T-cell (primary cell): ENCODE data around the gene RTN4RL1. TPM values are rescaled to one million over a fixed set of nuclear protein-coding genes. Genes with fewer than 3 reads are reported as not detected.

Source experiments
- ATAC-seq, 4 experiments: fragments of 200-7000 bp in 3 of 4; fragments of 150-1000 bp in 1 of 4; cut with Tn5 transposase; replicated peaks in 1 of 4; 1 replicate in 3 of 4; 2 replicates in 1 of 4; pipeline ENCODE4 v1.10.0; 2021; ENCODE audit warnings: moderate library complexity in 3 of 4, mild to moderate bottlenecking in 2 of 4, moderate number of reproducible peaks in 1 of 4
- CTCF ChIA-PET, 2 donors: fragments of 300-600 bp; sonication (Branson Sonifier 250); formaldehyde crosslinking; loops; one replicate each; lab custom pipeline; 2022; ENCODE audit warnings: antibody characterized with exemption in 2 of 2; lab: Charles Lee
- POLR2A ChIA-PET, 2 donors: fragments of 300-600 bp; sonication (Branson Sonifier 250); formaldehyde crosslinking; loops; one replicate each; lab custom pipeline; 2022; ENCODE audit warnings: antibody characterized with exemption in 2 of 2; lab: Charles Lee
- DNase-seq, 35 experiments: peaks; one replicate each; pipeline versions ENCODE4 v3.0.0 to v3.0.0-alpha.2; 2013 to 2023
- H3K27ac ChIP-seq: one replicate; pipeline ENCODE4 v1.5.1; 2013; ENCODE audit warnings: low read length
- H3K27me3 ChIP-seq, 2 experiments: replicated peaks in 1 of 2; 1 replicate in 1 of 2; 2 replicates in 1 of 2; pipeline versions ENCODE4 v1.6.1 to v1.7.0; 2013; ENCODE audit warnings: low read length in 1 of 2, mixed read lengths in 1 of 2; ENCODE audit not compliant: control insufficient read depth in 2 of 2, insufficient read depth in 2 of 2; ENCODE audit errors: extremely low read depth in 1 of 2
- H3K36me3 ChIP-seq, 2 donors: 1 replicate in 1 of 2; 2 replicates in 1 of 2; pipeline versions ENCODE4 v1.6.1 to v1.7.0; 2013; ENCODE audit warnings: low read length in 1 of 2; ENCODE audit not compliant: control insufficient read depth in 2 of 2, insufficient read depth in 1 of 2; ENCODE audit errors: extremely low read depth in 1 of 2
- H3K4me1 ChIP-seq, 2 experiments: 1 replicate in 1 of 2; 2 replicates in 1 of 2; pipeline versions ENCODE4 v1.6.1 to v1.7.0; 2013; ENCODE audit warnings: low read length in 2 of 2, mixed read lengths in 1 of 2; ENCODE audit not compliant: insufficient read depth in 2 of 2, control insufficient read depth in 1 of 2; ENCODE audit errors: extremely low read depth in 1 of 2
- H3K4me3 ChIP-seq, 2 donors: 1 replicate in 1 of 2; 2 replicates in 1 of 2; pipeline versions ENCODE4 v1.5.1 to v1.7.0; 2013; ENCODE audit warnings: mild to moderate bottlenecking in 2 of 2, low read length in 1 of 2, moderate library complexity in 1 of 2; ENCODE audit not compliant: control insufficient read depth in 1 of 2; ENCODE audit errors: extremely low read depth in 1 of 2
- H3K9me3 ChIP-seq: 2 replicates; pipeline ENCODE4 v1.7.0; 2013
- H3K27ac Mint-ChIP-seq, 2 donors: one replicate each; pipeline ENCODE4 v1.8.0; 2020 to 2021; ENCODE audit warnings: mild to moderate bottlenecking in 2 of 2, mixed read lengths in 2 of 2
- H3K27me3 Mint-ChIP-seq, 2 donors: one replicate each; pipeline ENCODE4 v1.8.0; 2021 to 2022; ENCODE audit warnings: mixed read lengths in 2 of 2
- H3K36me3 Mint-ChIP-seq: one replicate; pipeline ENCODE4 v1.8.0; 2021; ENCODE audit warnings: mixed read lengths
- H3K4me1 Mint-ChIP-seq, 3 donors: one replicate each; pipeline ENCODE4 v1.8.0; 2020 to 2022; ENCODE audit warnings: mixed read lengths in 3 of 3, mild to moderate bottlenecking in 1 of 3
- H3K4me3 Mint-ChIP-seq, 3 donors: one replicate each; pipeline ENCODE4 v1.8.0; 2020 to 2022; ENCODE audit warnings: mild to moderate bottlenecking in 3 of 3, mixed read lengths in 3 of 3, moderate library complexity in 3 of 3
- H3K9me3 Mint-ChIP-seq, 3 donors: one replicate each; pipeline ENCODE4 v1.8.0; 2020 to 2022; ENCODE audit warnings: mixed read lengths in 3 of 3
- WGBS: methylation state at CpG from one replicate; pipeline ENCODE4 v1.1.5; 2013; ENCODE audit warnings: missing lambda C conversion rate; ENCODE audit not compliant: insufficient coverage; 5-methylcytosine and 5-hydroxymethylcytosine counted together
- total RNA-seq, 35 experiments: library from RNA in 6 of 35; stranded (reverse) in 6 of 35; fragments of 120-200 nt in 1 of 35; gene quantifications; one replicate each; pipeline versions ENCODE4 v1.2.1 to v1.2.4 and lab custom pipeline; 2013 to 2026

The RTN4RL1 gene
- total RNA-seq, 5 donors from 2014 or later (not counting 1 experiment from before 2014, with no cell fraction given) = 0.43 to 1.1 (median 0.63) TPM

- Mint-ChIP-seq H3K27ac (no peak overlapping the region), H3K36me3 (no peaks in the 10 kb centered on the region), H3K4me1 (no peaks in the 10 kb centered on the region), H3K27me3 (no peaks in the 10 kb centered on the region), H3K9me3 (no peaks in the 10 kb centered on the region), H3K4me3 (no peak overlapping the region)
- ChIA-PET CTCF (no interaction called here), POLR2A (interaction anchor here in 1 of 2 donors (0.6 kb wide), 1 partner anchor 1358 kb away, joined by 13 read pairs; no protein-coding TSS in a partner anchor)
- H3K4me3 ChIP-seq = no peak overlapping the region
- 59% methylated on average over 3 of the region's 8 CpGs for WGBS
- no peak for DNase-seq
- no peaks in the 10 kb centered on the region for H3K4me1 ChIP-seq
- no peaks in the 10 kb centered on the region for H3K9me3 ChIP-seq
- peaks cover 0 to 18% of the 10 kb centered on the region in 2 experiments for H3K27me3 ChIP-seq
- H3K27ac ChIP-seq = no peak overlapping the region
- no peaks in the 10 kb centered on the region for H3K36me3 ChIP-seq
- ATAC-seq = no peak
These were observed 94.8 kb downstream of the RTN4RL1 start for GRCh38 chr17:1930337-1930645.

DNA sequence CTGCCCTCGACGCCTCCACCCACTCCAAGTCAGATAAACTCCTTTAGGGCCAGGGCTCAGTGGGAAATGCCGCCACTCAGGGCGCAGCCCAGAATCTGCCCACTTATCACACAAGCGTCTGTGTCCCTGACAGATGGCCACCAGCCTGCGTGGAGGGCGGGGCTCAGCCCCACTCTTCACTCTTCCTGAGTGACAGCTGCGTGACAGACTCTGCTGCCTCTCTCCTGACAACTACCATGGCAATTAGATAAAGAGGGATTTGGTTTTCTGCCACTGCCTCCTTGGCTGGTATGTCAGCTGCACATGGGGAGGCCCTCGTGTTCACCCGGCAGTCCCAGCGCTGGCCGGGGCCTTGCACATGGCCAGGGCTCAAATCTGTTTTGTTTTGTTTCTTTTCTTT lies 96.2 kb downstream of the RTN4RL1 start:
- no peaks in the 10 kb centered on the region for H3K36me3 ChIP-seq
- Mint-ChIP-seq H3K36me3 (no peaks in the 10 kb centered on the region), H3K4me3 (no peak overlapping the region), H3K27me3 (no peaks in the 10 kb centered on the region), H3K27ac (no peak overlapping the region), H3K9me3 (no peaks in the 10 kb centered on the region), H3K4me1 (no peaks in the 10 kb centered on the region)
- 73% methylated on average over 4 of the region's 12 CpGs for WGBS
- H3K4me3 ChIP-seq = no peak overlapping the region
- H3K27ac ChIP-seq = no peak overlapping the region
- no peak for ATAC-seq
- peaks cover 0 to 18% of the 10 kb centered on the region in 2 experiments for H3K27me3 ChIP-seq
- no peak for DNase-seq
- H3K9me3 ChIP-seq = no peaks in the 10 kb centered on the region
- ChIA-PET POLR2A (no interaction called here), CTCF (no interaction called here)
- H3K4me1 ChIP-seq = no peaks in the 10 kb centered on the region

DNA sequence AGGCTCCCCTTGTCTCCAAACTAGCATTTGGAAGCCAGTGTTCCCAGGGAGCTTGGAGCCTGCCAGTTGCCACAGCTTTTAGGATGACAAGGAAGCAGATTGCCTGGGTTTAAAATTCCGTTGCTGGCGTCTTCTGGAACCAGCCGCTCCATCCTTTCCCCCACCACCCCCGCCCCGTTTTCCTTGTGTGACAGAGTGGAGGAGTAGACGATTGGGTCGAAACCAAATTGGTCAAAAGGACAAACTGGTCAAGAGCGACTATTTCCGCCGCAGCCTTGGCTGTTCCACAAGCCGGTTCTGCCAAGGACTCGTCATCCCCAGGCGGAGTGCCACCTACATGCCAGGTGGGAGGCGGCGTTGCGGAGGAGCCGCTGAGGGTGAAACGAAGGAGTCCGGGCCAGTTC lies 104.2 kb downstream of the RTN4RL1 start:
- H3K36me3 Mint-ChIP-seq = no peaks in the 10 kb centered on the region
- no peak overlapping the region for H3K4me3 Mint-ChIP-seq
- POLR2A ChIA-PET = no interaction called here
- H3K27me3 ChIP-seq = peaks cover 0 to 10% of the 10 kb centered on the region in 2 experiments
- no peaks in the 10 kb centered on the region for H3K9me3 Mint-ChIP-seq
- no peak overlapping the region for H3K27ac ChIP-seq
- ATAC-seq (no peak), DNase-seq (no peak)
- no peaks in the 10 kb centered on the region for H3K9me3 ChIP-seq
- CTCF ChIA-PET = no interaction called here
- H3K4me1 ChIP-seq = no peaks in the 10 kb centered on the region
- no peaks in the 10 kb centered on the region for H3K36me3 ChIP-seq
- no peak overlapping the region for H3K27ac Mint-ChIP-seq
- no peaks in the 10 kb centered on the region for H3K4me1 Mint-ChIP-seq
- H3K27me3 Mint-ChIP-seq = peaks cover 0 to 2% of the 10 kb centered on the region in 2 donors
- 94% methylated on average over 13 of the region's 19 CpGs for WGBS
- no peak overlapping the region for H3K4me3 ChIP-seq

- Mint-ChIP-seq H3K27ac (no peak overlapping the region), H3K36me3 (no peaks in the 10 kb centered on the region), H3K9me3 (no peaks in the 10 kb centered on the region), H3K4me1 (no peaks in the 10 kb centered on the region), H3K4me3 (no peak overlapping the region), H3K27me3 (peaks cover 2 to 4% of the 10 kb centered on the region in 2 donors)
- Histone ChIP-seq H3K36me3 (no peaks in the 10 kb centered on the region), H3K4me1 (no peaks in the 10 kb centered on the region), H3K4me3 (no peak overlapping the region), H3K9me3 (no peaks in the 10 kb centered on the region), H3K27ac (no peak overlapping the region), H3K27me3 (peaks cover 0 to 21% of the 10 kb centered on the region in 2 experiments)
- WGBS = 88% methylated on average over 10 of the region's 13 CpGs
- ATAC-seq = no peak
- ChIA-PET POLR2A (no interaction called here), CTCF (no interaction called here)
- no peak for DNase-seq
These were observed 105.9 kb downstream of the RTN4RL1 start for GRCh38 chr17:1919201-1919600.

- peaks cover 0 to 27% of the 10 kb centered on the region in 2 experiments for H3K27me3 ChIP-seq
- ChIA-PET POLR2A (interaction anchor here in 1 of 2 donors (0.6 kb wide), 1 partner anchor 129 kb away, joined by 3 read pairs; no protein-coding TSS in a partner anchor), CTCF (no interaction called here)
- no peak overlapping the region for H3K27ac Mint-ChIP-seq
- H3K4me3 Mint-ChIP-seq = no peak overlapping the region
- no peaks in the 10 kb centered on the region for H3K36me3 ChIP-seq
- no peaks in the 10 kb centered on the region for H3K9me3 ChIP-seq
- H3K36me3 Mint-ChIP-seq = no peaks in the 10 kb centered on the region
- DNase-seq (no peak), ATAC-seq (no peak)
- H3K27ac ChIP-seq = no peak overlapping the region
- H3K4me1 Mint-ChIP-seq = no peaks in the 10 kb centered on the region
- peaks cover 2 to 4% of the 10 kb centered on the region in 2 donors for H3K27me3 Mint-ChIP-seq
- 89% methylated on average over 28 of the region's 29 CpGs for WGBS
- no peaks in the 10 kb centered on the region for H3K9me3 Mint-ChIP-seq
- no peak overlapping the region for H3K4me3 ChIP-seq
- H3K4me1 ChIP-seq = no peaks in the 10 kb centered on the region
These were observed 106.6 kb downstream of the RTN4RL1 start for GRCh38 chr17:1918346-1919162.

GRCh38 chr17:1916963-1917715 lies 108.0 kb downstream of the RTN4RL1 start:
- DNase-seq (no peak), ATAC-seq (no peak)
- no peak overlapping the region for H3K27ac Mint-ChIP-seq
- H3K27me3 ChIP-seq = peaks cover 0 to 39% of the 10 kb centered on the region in 2 experiments
- no peaks in the 10 kb centered on the region for H3K36me3 Mint-ChIP-seq
- H3K4me1 ChIP-seq = no peaks in the 10 kb centered on the region
- H3K27ac ChIP-seq = no peak overlapping the region
- no peaks in the 10 kb centered on the region for H3K9me3 Mint-ChIP-seq
- 86% methylated on average over 14 of the region's 29 CpGs for WGBS
- ChIA-PET CTCF (no interaction called here), POLR2A (no interaction called here)
- H3K4me1 Mint-ChIP-seq = no peaks in the 10 kb centered on the region
- H3K9me3 ChIP-seq = no peaks in the 10 kb centered on the region
- H3K4me3 ChIP-seq = no peak overlapping the region
- peaks cover 6 to 16% of the 10 kb centered on the region in 2 donors for H3K27me3 Mint-ChIP-seq
- no peaks in the 10 kb centered on the region for H3K36me3 ChIP-seq
- H3K4me3 Mint-ChIP-seq = no peak overlapping the region
